Activated CD4-positive, alpha-beta T cell treated with anti-CD3 and anti-CD28 coated beads, Interleukin-2, Interleukin-4, amounts not matched to agents 100 ng/mL and 50 ng/mL, durations not matched to agents 16 hours and 8 hours (primary cell): ENCODE measurements around the gene ZNF3.
A peak's percentile ranks its signal among the peaks of the same experiment; 100 is the strongest.

ENCODE experiments used
- DNase-seq: peaks from one replicate; pipeline ENCODE4 v3.0.0-alpha.2; 2020; ENCODE audit warnings: low spot score

Gene ZNF3

GRCh38 chr7:100088621-100089457 is 7.3 kb upstream of the ZNF3 start, which contains the start of gene COPS6:
COPS6 (plus strand) TSS chr7:100088969; CDS start chr7:100088991, 22 bp downstream.
- DNase-seq = peak; percentile 82

- DNase-seq = no peak
These were observed 6.6 kb upstream of the ZNF3 start for GRCh38 chr7:100088095-100088620.

- DNase-seq = no peak
These were observed 5.7 kb upstream of the ZNF3 start for GRCh38 chr7:100087055-100087750.

GRCh38 chr7:100085515-100085914 is 4.0 kb upstream of the ZNF3 start:
- no peak for DNase-seq

GRCh38 chr7:100082978-100083377 is 1.5 kb upstream of the ZNF3 start:
- DNase-seq = no peak

GRCh38 chr7:100080907-100081534 is 502 bp downstream of the ZNF3 start:
- DNase-seq = no peak

- no peak for DNase-seq
These were observed 2.4 kb downstream of the ZNF3 start for GRCh38 chr7:100079024-100079560.

GRCh38 chr7:100077205-100077604 is 4.3 kb downstream of the ZNF3 start:
- DNase-seq = no peak

- no peak for DNase-seq
These were observed 6.1 kb downstream of the ZNF3 start for GRCh38 chr7:100075418-100075817.

- DNase-seq = no peak
These were observed 6.7 kb downstream of the ZNF3 start for GRCh38 chr7:100074841-100075240.

GRCh38 chr7:100072462-100072861 is 9.1 kb downstream of the ZNF3 start:
- DNase-seq = no peak

- DNase-seq = no peak
These were observed 10.4 kb downstream of the ZNF3 start for GRCh38 chr7:100071018-100071723.

- no peak for DNase-seq
These were observed 11.5 kb downstream of the ZNF3 start for GRCh38 chr7:100069991-100070390.

GRCh38 chr7:100066953-100067352 is 14.6 kb downstream of the ZNF3 start:
- no peak for DNase-seq

- no peak for DNase-seq
These were observed 15.9 kb downstream of the ZNF3 start for GRCh38 chr7:100065452-100066186.

GRCh38 chr7:100064162-100064561 is 17.4 kb downstream of the ZNF3 start:
- no peak for DNase-seq

GRCh38 chr7:100063376-100063775 is 18.1 kb downstream of the ZNF3 start:
- DNase-seq = no peak

GRCh38 chr7:100061518-100062193 is 19.9 kb downstream of the ZNF3 start:
- DNase-seq = no peak

- no peak for DNase-seq
These were observed 22.2 kb downstream of the ZNF3 start for GRCh38 chr7:100059251-100059739.

- no peak for DNase-seq
These were observed 24.5 kb downstream of the ZNF3 start for GRCh38 chr7:100057006-100057405.
